Stomach smooth muscle (tissue), 2 donors: ENCODE measurements around the gene KAZN.

Source experiments
- H3K27ac ChIP-seq: one replicate; pipeline ENCODE4 v1.7.0; 2013; ENCODE audit warnings: mild to moderate bottlenecking, low read length, inconsistent platforms
- H3K27me3 ChIP-seq, 2 donors: one replicate each; pipeline ENCODE4 v1.7.0; 2013; ENCODE audit warnings: low read length in 2 of 2; ENCODE audit not compliant: insufficient read depth in 2 of 2, control insufficient read depth in 1 of 2
- H3K36me3 ChIP-seq, 2 donors: one replicate each; pipeline ENCODE4 v1.7.0; 2013; ENCODE audit warnings: low read length in 2 of 2; ENCODE audit not compliant: control insufficient read depth in 2 of 2, insufficient read depth in 2 of 2
- H3K4me1 ChIP-seq: one replicate; pipeline ENCODE4 v1.7.0; 2013; ENCODE audit warnings: low read length; ENCODE audit not compliant: control insufficient read depth, insufficient read depth
- H3K4me3 ChIP-seq, 2 donors: one replicate each; pipeline ENCODE4 v1.7.0; 2013; ENCODE audit warnings: low read length in 2 of 2
- H3K9ac ChIP-seq, 2 donors: one replicate each; pipeline ENCODE4 v1.7.0; 2013; ENCODE audit warnings: low read length in 2 of 2, mild to moderate bottlenecking in 1 of 2
- H3K9me3 ChIP-seq, 2 donors: one replicate each; pipeline ENCODE4 v1.7.0; 2013; ENCODE audit warnings: low read length in 2 of 2; ENCODE audit not compliant: control insufficient read depth in 2 of 2
- donor health status: healthy.
- donor health status: Pancreatic carcinoma.

The KAZN gene

GRCh38 chr1:14881775-14882672, 283.5 kb downstream of the KAZN start:
- no peak overlapping the region for H3K27ac ChIP-seq

GRCh38 chr1:14884614-14885175, 286.2 kb downstream of the KAZN start:
- no peak overlapping the region for H3K27ac ChIP-seq
- no peaks in the 10 kb centered on the region for H3K4me1 ChIP-seq
- no peak overlapping the region for H3K9ac ChIP-seq
- no peaks in the 10 kb centered on the region for H3K9me3 ChIP-seq
- H3K4me3 ChIP-seq: no peak overlapping the region
- no peaks in the 10 kb centered on the region for H3K36me3 ChIP-seq
- no peaks in the 10 kb centered on the region for H3K27me3 ChIP-seq

More at GRCh38 chr1:14881775-14882672, 283.5 kb downstream of the KAZN start:
- no peak overlapping the region for H3K9ac ChIP-seq
- H3K4me1 ChIP-seq: no peaks in the 10 kb centered on the region
- H3K27me3 ChIP-seq: peaks cover 0 to 4% of the 10 kb centered on the region in 2 donors
- H3K36me3 ChIP-seq: no peaks in the 10 kb centered on the region
- H3K4me3 ChIP-seq: no peak overlapping the region
- no peaks in the 10 kb centered on the region for H3K9me3 ChIP-seq

- Histone ChIP-seq H3K36me3 (no peaks in the 10 kb centered on the region), H3K9me3 (no peaks in the 10 kb centered on the region), H3K4me1 (no peaks in the 10 kb centered on the region), H3K9ac (no peak overlapping the region), H3K27ac (no peak overlapping the region), H3K27me3 (no peaks in the 10 kb centered on the region), H3K4me3 (no peak overlapping the region)
Measured at GRCh38 chr1:14887044-14887566, 288.6 kb downstream of the KAZN start.

GRCh38 chr1:14887764-14888350, 289.4 kb downstream of the KAZN start:
- Histone ChIP-seq H3K9ac (no peak overlapping the region), H3K27me3 (no peaks in the 10 kb centered on the region), H3K27ac (no peak overlapping the region), H3K36me3 (no peaks in the 10 kb centered on the region), H3K4me3 (no peak overlapping the region), H3K4me1 (no peaks in the 10 kb centered on the region), H3K9me3 (no peaks in the 10 kb centered on the region)

- Histone ChIP-seq H3K27ac (no peak overlapping the region), H3K27me3 (no peaks in the 10 kb centered on the region), H3K4me3 (no peak overlapping the region), H3K36me3 (no peaks in the 10 kb centered on the region), H3K9me3 (no peaks in the 10 kb centered on the region), H3K9ac (no peak overlapping the region), H3K4me1 (no peaks in the 10 kb centered on the region)
Measured at GRCh38 chr1:14888374-14888773, 289.9 kb downstream of the KAZN start.

- Histone ChIP-seq H3K27ac (no peak overlapping the region), H3K36me3 (no peaks in the 10 kb centered on the region), H3K4me1 (no peaks in the 10 kb centered on the region), H3K9ac (no peak overlapping the region), H3K4me3 (no peak overlapping the region), H3K9me3 (no peaks in the 10 kb centered on the region), H3K27me3 (no peaks in the 10 kb centered on the region)
Measured at GRCh38 chr1:14889825-14890440, 291.4 kb downstream of the KAZN start.

GRCh38 chr1:14891991-14892390, 293.5 kb downstream of the KAZN start:
- Histone ChIP-seq H3K36me3 (no peaks in the 10 kb centered on the region), H3K27me3 (peaks cover 0 to 2% of the 10 kb centered on the region in 2 donors), H3K27ac (no peak overlapping the region), H3K9me3 (no peaks in the 10 kb centered on the region), H3K4me3 (no peak overlapping the region), H3K4me1 (no peaks in the 10 kb centered on the region), H3K9ac (no peak overlapping the region)

GRCh38 chr1:14894811-14895560, 296.5 kb downstream of the KAZN start:
- Histone ChIP-seq H3K4me1 (no peaks in the 10 kb centered on the region), H3K27me3 (peaks cover 0 to 2% of the 10 kb centered on the region in 2 donors)

GRCh38 chr1:14895727-14896126, 297.2 kb downstream of the KAZN start:
- Histone ChIP-seq H3K4me1 (no peaks in the 10 kb centered on the region), H3K36me3 (no peaks in the 10 kb centered on the region), H3K9ac (no peak overlapping the region), H3K9me3 (no peaks in the 10 kb centered on the region), H3K27me3 (peaks cover 0 to 2% of the 10 kb centered on the region in 2 donors), H3K27ac (no peak overlapping the region), H3K4me3 (no peak overlapping the region)

More at GRCh38 chr1:14894811-14895560, 296.5 kb downstream of the KAZN start:
- H3K4me3 ChIP-seq: no peak overlapping the region
- no peak overlapping the region for H3K9ac ChIP-seq
- H3K36me3 ChIP-seq: no peaks in the 10 kb centered on the region
- H3K27ac ChIP-seq: no peak overlapping the region
- no peaks in the 10 kb centered on the region for H3K9me3 ChIP-seq
